Activated naive CD4-positive, alpha-beta T cell treated with anti-CD3 and anti-CD28 coated beads, Interleukin-2, amount 50 U/mL, for 24 hours (primary cell): ENCODE measurements around the gene FAM149A.

Experiments used
- H3K27ac Mint-ChIP-seq: one replicate; pipeline ENCODE4 v1.8.0; 2021; ENCODE audit warnings: mild to moderate bottlenecking, mixed read lengths
- H3K27me3 Mint-ChIP-seq: one replicate; pipeline ENCODE4 v1.8.0; 2021; ENCODE audit warnings: mixed read lengths
- H3K36me3 Mint-ChIP-seq: one replicate; pipeline ENCODE4 v1.8.0; 2021; ENCODE audit warnings: mixed read lengths
- H3K4me1 Mint-ChIP-seq: one replicate; pipeline ENCODE4 v1.8.0; 2021; ENCODE audit warnings: mixed read lengths
- H3K4me3 Mint-ChIP-seq: one replicate; pipeline ENCODE4 v1.8.0; 2021; ENCODE audit warnings: mild to moderate bottlenecking, mixed read lengths
- H3K9me3 Mint-ChIP-seq: one replicate; pipeline ENCODE4 v1.8.0; 2021; ENCODE audit warnings: mixed read lengths

FAM149A gene

GRCh38 chr4:186201535-186202230 lies 97.2 kb downstream of the FAM149A start:
- H3K36me3 Mint-ChIP-seq, result peaks cover 5% of the 10 kb centered on the region
- H3K4me1 Mint-ChIP-seq, result peaks cover 17% of the 10 kb centered on the region
- peak overlapping the region; percentile 66 for H3K27ac Mint-ChIP-seq
- H3K4me3 Mint-ChIP-seq, result peak overlapping the region; percentile 1
- H3K27me3 Mint-ChIP-seq, result no peaks in the 10 kb centered on the region
- H3K9me3 Mint-ChIP-seq, result no peaks in the 10 kb centered on the region

GRCh38 chr4:186202490-186203140 lies 98.1 kb downstream of the FAM149A start:
- no peaks in the 10 kb centered on the region for H3K27me3 Mint-ChIP-seq
- H3K4me3 Mint-ChIP-seq, result no peak overlapping the region
- peaks cover 10% of the 10 kb centered on the region for H3K4me1 Mint-ChIP-seq
- no peak overlapping the region for H3K27ac Mint-ChIP-seq
- H3K9me3 Mint-ChIP-seq, result no peaks in the 10 kb centered on the region
- no peaks in the 10 kb centered on the region for H3K36me3 Mint-ChIP-seq

GRCh38 chr4:186203406-186203805 lies 98.9 kb downstream of the FAM149A start:
- Mint-ChIP-seq H3K27me3 (no peaks in the 10 kb centered on the region), H3K9me3 (no peaks in the 10 kb centered on the region), H3K4me3 (no peak overlapping the region), H3K4me1 (peaks cover 10% of the 10 kb centered on the region), H3K27ac (no peak overlapping the region), H3K36me3 (no peaks in the 10 kb centered on the region)

- peaks cover 5% of the 10 kb centered on the region for H3K36me3 Mint-ChIP-seq
- no peak overlapping the region for H3K27ac Mint-ChIP-seq
- H3K4me1 Mint-ChIP-seq, result peaks cover 10% of the 10 kb centered on the region
- no peak overlapping the region for H3K4me3 Mint-ChIP-seq
- H3K27me3 Mint-ChIP-seq, result no peaks in the 10 kb centered on the region
- H3K9me3 Mint-ChIP-seq, result peaks cover 5% of the 10 kb centered on the region
Measured at GRCh38 chr4:186204103-186204559, 99.6 kb downstream of the FAM149A start.

- Mint-ChIP-seq H3K4me1 (peaks cover 10% of the 10 kb centered on the region), H3K4me3 (no peak overlapping the region), H3K9me3 (peaks cover 9% of the 10 kb centered on the region), H3K27me3 (no peaks in the 10 kb centered on the region), H3K27ac (no peak overlapping the region), H3K36me3 (peaks cover 11% of the 10 kb centered on the region)
Measured at GRCh38 chr4:186204686-186205085, 100.2 kb downstream of the FAM149A start.

GRCh38 chr4:186205156-186205555 lies 100.7 kb downstream of the FAM149A start:
- Mint-ChIP-seq H3K4me1 (peaks cover 10% of the 10 kb centered on the region), H3K27ac (no peak overlapping the region), H3K9me3 (peaks cover 10% of the 10 kb centered on the region), H3K4me3 (no peak overlapping the region), H3K27me3 (no peaks in the 10 kb centered on the region), H3K36me3 (peaks cover 13% of the 10 kb centered on the region)

GRCh38 chr4:186216465-186217024 lies 112.0 kb downstream of the FAM149A start:
- Mint-ChIP-seq H3K36me3 (peaks cover 10% of the 10 kb centered on the region), H3K4me1 (no peaks in the 10 kb centered on the region), H3K4me3 (no peak overlapping the region)

GRCh38 chr4:186217733-186218293 lies 113.3 kb downstream of the FAM149A start:
- Mint-ChIP-seq H3K27me3 (no peaks in the 10 kb centered on the region), H3K4me1 (no peaks in the 10 kb centered on the region), H3K9me3 (peaks cover under 1% of the 10 kb centered on the region), H3K36me3 (peaks cover 6% of the 10 kb centered on the region), H3K4me3 (no peak overlapping the region), H3K27ac (no peak overlapping the region)

More at GRCh38 chr4:186216465-186217024, 112.0 kb downstream of the FAM149A start:
- Mint-ChIP-seq H3K27ac (no peak overlapping the region), H3K9me3 (no peaks in the 10 kb centered on the region), H3K27me3 (no peaks in the 10 kb centered on the region)

- Mint-ChIP-seq H3K4me3 (no peak overlapping the region), H3K27ac (no peak overlapping the region), H3K36me3 (peaks cover 27% of the 10 kb centered on the region), H3K4me1 (no peaks in the 10 kb centered on the region), H3K9me3 (peaks cover 14% of the 10 kb centered on the region), H3K27me3 (no peaks in the 10 kb centered on the region)
Measured at GRCh38 chr4:186221624-186222023, 117.1 kb downstream of the FAM149A start.
